ENCODE results near the gene FBXO3. TPM values are rescaled to one million over a fixed set of nuclear protein-coding genes. Genes with fewer than 3 reads are reported as not detected.
"Not testable (repeated sequence)": the region's sequence is repeated elsewhere in the genome, so short reads cannot be mapped to it uniquely, and the experiment has no call there.

FBXO3 gene
- total RNA-seq, 4 donors from 2014 or later = 25.6 to 42.9 (median 27.8) TPM

DNA sequence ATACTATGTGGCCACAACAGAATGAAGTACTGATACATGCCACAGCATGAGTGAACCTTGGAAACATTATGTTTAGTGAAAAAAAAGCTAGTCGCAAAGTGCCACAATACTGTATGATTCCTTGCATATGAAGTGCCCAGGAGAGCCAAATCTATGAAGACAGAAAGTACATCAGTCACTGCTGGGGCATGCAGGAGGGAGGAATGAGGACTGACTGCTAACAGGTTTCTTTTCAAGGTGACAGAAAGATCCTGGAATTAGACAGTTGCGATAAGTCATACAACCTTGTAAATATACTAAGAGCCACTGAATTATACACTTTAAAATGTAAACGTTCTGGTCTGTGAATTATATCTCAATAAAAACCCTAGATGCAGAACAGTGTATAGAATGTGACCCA is 61.9 kb downstream of the FBXO3 start:
- DNase-seq = no peak
- Histone ChIP-seq H3K4me1 (peaks cover 0 to 23% (median 0%) of the 10 kb centered on the region in 4 donors), H3K9me3 (no peaks in the 10 kb centered on the region), H3K27ac (no peak overlapping the region), H3K27me3 (no peaks in the 10 kb centered on the region), H3K36me3 (peaks cover 0 to 35% (median 0%) of the 10 kb centered on the region in 3 donors), H3K4me3 (no peak overlapping the region)
- no peak for TF ChIP-seq POLR2A (IDR thresholded peaks at IDR 0.05)
- TF ChIP-seq, protein P1, sequence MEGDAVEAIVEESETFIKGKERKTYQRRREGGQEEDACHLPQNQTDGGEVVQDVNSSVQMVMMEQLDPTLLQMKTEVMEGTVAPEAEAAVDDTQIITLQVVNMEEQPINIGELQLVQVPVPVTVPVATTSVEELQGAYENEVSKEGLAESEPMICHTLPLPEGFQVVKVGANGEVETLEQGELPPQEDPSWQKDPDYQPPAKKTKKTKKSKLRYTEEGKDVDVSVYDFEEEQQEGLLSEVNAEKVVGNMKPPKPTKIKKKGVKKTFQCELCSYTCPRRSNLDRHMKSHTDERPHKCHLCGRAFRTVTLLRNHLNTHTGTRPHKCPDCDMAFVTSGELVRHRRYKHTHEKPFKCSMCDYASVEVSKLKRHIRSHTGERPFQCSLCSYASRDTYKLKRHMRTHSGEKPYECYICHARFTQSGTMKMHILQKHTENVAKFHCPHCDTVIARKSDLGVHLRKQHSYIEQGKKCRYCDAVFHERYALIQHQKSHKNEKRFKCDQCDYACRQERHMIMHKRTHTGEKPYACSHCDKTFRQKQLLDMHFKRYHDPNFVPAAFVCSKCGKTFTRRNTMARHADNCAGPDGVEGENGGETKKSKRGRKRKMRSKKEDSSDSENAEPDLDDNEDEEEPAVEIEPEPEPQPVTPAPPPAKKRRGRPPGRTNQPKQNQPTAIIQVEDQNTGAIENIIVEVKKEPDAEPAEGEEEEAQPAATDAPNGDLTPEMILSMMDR (IDR thresholded peaks at IDR 0.05) = no peak

DNA sequence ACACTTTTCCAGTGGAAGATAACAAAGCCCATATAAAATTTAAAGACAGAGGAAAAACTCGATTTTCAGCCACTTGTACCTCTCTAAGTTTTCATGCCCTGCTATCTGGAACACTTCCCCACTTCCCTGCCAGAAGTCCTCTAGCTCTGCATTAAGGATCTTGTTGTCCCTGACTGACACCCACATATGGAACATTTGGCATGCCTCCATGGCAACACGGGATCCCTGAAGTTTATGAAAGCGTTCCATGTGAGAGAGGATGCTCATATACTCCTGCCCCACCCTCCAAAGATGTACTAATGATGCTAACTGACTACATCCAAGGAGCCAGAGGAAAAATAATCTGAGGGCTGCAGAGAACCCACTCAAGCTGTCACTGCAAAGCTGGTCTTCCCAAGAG is 64.9 kb downstream of the FBXO3 start:
- Histone ChIP-seq H3K27ac (no peak overlapping the region), H3K36me3 (peaks cover 0 to 32% (median 0%) of the 10 kb centered on the region in 3 donors), H3K9me3 (no peaks in the 10 kb centered on the region), H3K4me1 (peaks cover 0 to 7% (median 2%) of the 10 kb centered on the region in 4 donors), H3K4me3 (no peak overlapping the region), H3K27me3 (no peaks in the 10 kb centered on the region)
- DNase-seq = no peak
- TF ChIP-seq, protein P1 (IDR thresholded peaks at IDR 0.05) = no peak
- no peak for TF ChIP-seq POLR2A (IDR thresholded peaks at IDR 0.05)

DNA sequence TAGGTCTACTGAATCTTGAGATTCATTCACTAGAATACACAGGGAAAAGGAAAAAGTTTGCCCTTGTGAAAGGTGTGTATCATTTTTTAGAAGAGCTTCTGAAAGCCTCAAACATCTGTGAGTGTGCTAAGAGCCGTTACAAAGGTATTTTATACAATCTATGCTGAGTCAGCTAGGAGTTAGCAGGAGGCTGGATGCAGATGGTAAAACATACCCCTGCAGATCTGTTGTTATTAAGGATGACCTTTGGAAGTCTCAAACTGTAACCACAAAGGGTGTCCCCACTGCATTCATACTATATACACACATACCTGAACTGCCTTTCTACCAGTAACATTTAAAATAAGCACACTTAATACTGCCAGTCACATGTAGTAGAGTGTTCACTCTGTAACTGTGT is 65.3 kb downstream of the FBXO3 start:
- H3K4me1 ChIP-seq = peaks cover 0 to 7% (median 2%) of the 10 kb centered on the region in 4 donors
- peaks cover 0 to 32% (median 0%) of the 10 kb centered on the region in 3 donors for H3K36me3 ChIP-seq
- no peak for DNase-seq

DNA sequence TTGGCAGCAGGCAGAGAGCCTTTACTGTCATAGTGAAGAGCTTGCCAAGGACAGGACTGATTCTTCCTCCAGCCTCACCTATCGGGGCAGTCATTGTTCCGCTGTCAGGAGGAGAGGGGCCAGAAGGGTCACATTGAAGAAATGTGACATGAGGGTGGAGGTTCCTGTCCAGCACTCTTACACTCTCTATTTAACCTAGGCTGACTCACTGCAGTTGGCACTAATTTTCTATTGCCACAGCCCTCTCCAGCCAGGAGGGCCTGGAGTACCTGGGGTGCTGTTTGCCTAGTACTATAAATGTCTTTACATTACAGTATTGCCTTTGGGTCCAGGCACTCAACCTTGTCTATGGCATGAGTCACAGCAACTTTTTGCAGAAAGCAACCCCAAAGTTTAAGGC is 66.5 kb downstream of the FBXO3 start:
- not testable (repeated sequence) for DNase-seq, H3K9me3 ChIP-seq, H3K27ac ChIP-seq, H3K27me3 ChIP-seq, H3K4me3 ChIP-seq, H3K4me1 ChIP-seq
- peaks cover 0 to 32% (median 0%) of the 10 kb centered on the region in 3 donors for H3K36me3 ChIP-seq

More for the DNA sequence above, 65.3 kb downstream of the FBXO3 start:
- TF ChIP-seq POLR2A (IDR thresholded peaks at IDR 0.05) = no peak
- TF ChIP-seq, protein P1 (IDR thresholded peaks at IDR 0.05) = no peak
- no peaks in the 10 kb centered on the region for H3K27me3 ChIP-seq
- H3K4me3 ChIP-seq = no peak overlapping the region
- H3K27ac ChIP-seq = no peak overlapping the region
- H3K9me3 ChIP-seq = no peaks in the 10 kb centered on the region

DNA sequence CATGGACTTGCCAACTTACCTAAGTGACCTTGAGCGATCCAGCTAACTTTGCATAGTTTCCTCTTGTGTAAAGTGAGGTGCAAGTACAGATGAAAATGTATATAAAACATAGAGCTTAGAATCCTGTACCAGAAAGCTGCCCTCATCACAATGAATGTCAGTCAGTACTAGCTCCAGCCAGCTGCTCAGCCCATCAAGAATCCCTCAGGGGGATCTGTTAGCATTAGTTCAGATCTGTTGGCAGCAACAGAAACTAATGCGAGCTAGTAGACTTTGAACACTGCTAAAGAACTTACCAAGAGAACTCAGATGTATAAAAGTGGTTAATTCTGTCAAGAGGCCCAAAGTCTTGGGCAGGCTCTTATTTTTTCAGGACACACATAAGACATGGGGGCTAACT is 67.4 kb downstream of the FBXO3 start:
- DNase-seq = no peak
- Histone ChIP-seq H3K4me3 (no peak overlapping the region), H3K36me3 (peaks cover 0 to 28% (median 0%) of the 10 kb centered on the region in 3 donors), H3K4me1 (peaks cover 0 to 13% (median 10%) of the 10 kb centered on the region in 4 donors), H3K27ac (peak overlapping the region in 2 of 4 donors; percentile 10 to 18), H3K9me3 (no peaks in the 10 kb centered on the region), H3K27me3 (no peaks in the 10 kb centered on the region)
- TF ChIP-seq, protein P1 (IDR thresholded peaks at IDR 0.05) = no peak
- no peak for TF ChIP-seq POLR2A (IDR thresholded peaks at IDR 0.05)

DNA sequence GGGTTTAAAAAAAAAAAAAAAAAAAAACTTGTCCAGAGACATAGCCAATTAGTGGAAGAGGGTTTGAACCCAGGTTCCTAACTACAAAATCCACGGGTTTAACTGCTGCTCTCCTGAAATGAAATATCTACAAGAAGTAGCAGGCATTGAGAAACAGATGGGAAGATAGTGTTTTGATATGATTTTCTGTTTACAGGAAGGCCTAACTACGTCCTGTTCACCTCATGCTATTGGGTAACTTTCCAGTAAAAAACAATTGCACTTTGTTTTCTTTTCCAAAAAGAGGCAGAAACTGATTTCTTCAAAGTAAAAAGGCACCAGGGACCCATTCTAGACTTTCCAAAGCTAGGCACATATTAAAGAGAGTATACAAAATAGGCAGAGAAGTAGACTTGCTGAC is 67.8 kb downstream of the FBXO3 start:
- H3K36me3 ChIP-seq = peaks cover 0 to 28% (median 0%) of the 10 kb centered on the region in 3 donors
- H3K4me3 ChIP-seq = no peak overlapping the region
- peak overlapping the region in 1 of 4 donors; percentile 18 for H3K27ac ChIP-seq

More for the DNA sequence above, 67.8 kb downstream of the FBXO3 start:
- TF ChIP-seq, protein P1 (IDR thresholded peaks at IDR 0.05) = no peak
- H3K4me1 ChIP-seq = peaks cover 0 to 17% (median 14%) of the 10 kb centered on the region in 4 donors
- no peak for DNase-seq
- H3K27me3 ChIP-seq = no peaks in the 10 kb centered on the region
- no peaks in the 10 kb centered on the region for H3K9me3 ChIP-seq

All from Peyer's patch (tissue), 4 donors.